BE2C (cell line): ENCODE data around the gene SLC35D2.
"Not testable (repeated sequence)": the region's sequence is repeated elsewhere in the genome, so short reads cannot be mapped to it uniquely, and the experiment has no call there.

Experiments
- DNase-seq: peaks from one replicate; pipeline ENCODE4 v3.0.0-alpha.2; 2020
- H3K27me3 ChIP-seq: fragments of 250-450 bp; sonication (Bioruptor Pico); 2 replicates; pipeline ENCODE4 v1.5.1; 2020; ENCODE audit warnings: mild to moderate bottlenecking
- H3K36me3 ChIP-seq: fragments of 250-450 bp; sonication (Bioruptor Pico); 2 replicates; pipeline ENCODE4 v1.5.1; 2020; ENCODE audit warnings: mild to moderate bottlenecking
- H3K4me1 ChIP-seq: fragments of 250-450 bp; sonication (Bioruptor Pico); 2 replicates; pipeline ENCODE4 v1.5.1; 2020
- H3K4me3 ChIP-seq: 2 replicates; pipeline ENCODE4 v1.5.1; 2011; ENCODE audit warnings: low read depth, low read length
- H3K9me3 ChIP-seq: fragments of 250-450 bp; sonication (Bioruptor Pico); 2 replicates; pipeline ENCODE4 v1.5.1; 2020
- TF ChIP-seq, protein P1 (sequence below): IDR thresholded peaks from 2 replicates; pipeline ENCODE4 v1.5.1; 2012; ENCODE audit warnings: mild to moderate bottlenecking, low read depth, low read length

The SLC35D2 gene

GRCh38 chr9:96376891-96377874 lies 6.3 kb downstream of the SLC35D2 start:
- TF ChIP-seq, protein P1, sequence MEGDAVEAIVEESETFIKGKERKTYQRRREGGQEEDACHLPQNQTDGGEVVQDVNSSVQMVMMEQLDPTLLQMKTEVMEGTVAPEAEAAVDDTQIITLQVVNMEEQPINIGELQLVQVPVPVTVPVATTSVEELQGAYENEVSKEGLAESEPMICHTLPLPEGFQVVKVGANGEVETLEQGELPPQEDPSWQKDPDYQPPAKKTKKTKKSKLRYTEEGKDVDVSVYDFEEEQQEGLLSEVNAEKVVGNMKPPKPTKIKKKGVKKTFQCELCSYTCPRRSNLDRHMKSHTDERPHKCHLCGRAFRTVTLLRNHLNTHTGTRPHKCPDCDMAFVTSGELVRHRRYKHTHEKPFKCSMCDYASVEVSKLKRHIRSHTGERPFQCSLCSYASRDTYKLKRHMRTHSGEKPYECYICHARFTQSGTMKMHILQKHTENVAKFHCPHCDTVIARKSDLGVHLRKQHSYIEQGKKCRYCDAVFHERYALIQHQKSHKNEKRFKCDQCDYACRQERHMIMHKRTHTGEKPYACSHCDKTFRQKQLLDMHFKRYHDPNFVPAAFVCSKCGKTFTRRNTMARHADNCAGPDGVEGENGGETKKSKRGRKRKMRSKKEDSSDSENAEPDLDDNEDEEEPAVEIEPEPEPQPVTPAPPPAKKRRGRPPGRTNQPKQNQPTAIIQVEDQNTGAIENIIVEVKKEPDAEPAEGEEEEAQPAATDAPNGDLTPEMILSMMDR = no peak
- H3K36me3 ChIP-seq = no peaks in the 10 kb centered on the region
- no peaks in the 10 kb centered on the region for H3K9me3 ChIP-seq
- no peaks in the 10 kb centered on the region for H3K4me1 ChIP-seq
- H3K27me3 ChIP-seq = no peaks in the 10 kb centered on the region
- no peak overlapping the region for H3K4me3 ChIP-seq
- no peak for DNase-seq

DNA sequence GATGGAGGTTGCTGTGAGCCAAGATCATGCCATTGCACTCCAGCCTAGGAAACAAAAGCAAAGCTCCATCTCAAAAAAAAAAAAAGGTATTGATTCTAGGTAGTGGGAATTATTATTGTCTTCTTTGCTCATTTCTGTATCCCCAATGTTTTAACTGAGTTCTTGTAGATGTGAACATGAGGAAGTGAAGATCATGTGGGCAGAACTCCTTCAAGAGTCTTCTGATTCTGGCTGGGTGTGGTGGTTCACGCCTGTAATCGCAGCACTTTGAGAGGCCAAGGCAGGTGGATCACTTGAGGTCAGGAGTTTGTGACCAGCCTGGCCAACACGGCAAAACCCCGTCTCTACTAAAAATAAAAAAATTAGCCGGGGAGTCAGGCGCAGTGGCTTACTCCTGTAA lies 8.0 kb downstream of the SLC35D2 start:
- not testable (repeated sequence) for H3K36me3 ChIP-seq, H3K9me3 ChIP-seq, H3K4me1 ChIP-seq, H3K4me3 ChIP-seq, H3K27me3 ChIP-seq, DNase-seq

GRCh38 chr9:96367943-96368342 lies 15.6 kb downstream of the SLC35D2 start:
- Histone ChIP-seq H3K4me1 (no peaks in the 10 kb centered on the region), H3K4me3 (no peak overlapping the region), H3K27me3 (no peaks in the 10 kb centered on the region), H3K9me3 (no peaks in the 10 kb centered on the region), H3K36me3 (no peaks in the 10 kb centered on the region; the same call in 1 of the 2 replicates)
- TF ChIP-seq, protein P1 = no peak
- no peak for DNase-seq

DNA sequence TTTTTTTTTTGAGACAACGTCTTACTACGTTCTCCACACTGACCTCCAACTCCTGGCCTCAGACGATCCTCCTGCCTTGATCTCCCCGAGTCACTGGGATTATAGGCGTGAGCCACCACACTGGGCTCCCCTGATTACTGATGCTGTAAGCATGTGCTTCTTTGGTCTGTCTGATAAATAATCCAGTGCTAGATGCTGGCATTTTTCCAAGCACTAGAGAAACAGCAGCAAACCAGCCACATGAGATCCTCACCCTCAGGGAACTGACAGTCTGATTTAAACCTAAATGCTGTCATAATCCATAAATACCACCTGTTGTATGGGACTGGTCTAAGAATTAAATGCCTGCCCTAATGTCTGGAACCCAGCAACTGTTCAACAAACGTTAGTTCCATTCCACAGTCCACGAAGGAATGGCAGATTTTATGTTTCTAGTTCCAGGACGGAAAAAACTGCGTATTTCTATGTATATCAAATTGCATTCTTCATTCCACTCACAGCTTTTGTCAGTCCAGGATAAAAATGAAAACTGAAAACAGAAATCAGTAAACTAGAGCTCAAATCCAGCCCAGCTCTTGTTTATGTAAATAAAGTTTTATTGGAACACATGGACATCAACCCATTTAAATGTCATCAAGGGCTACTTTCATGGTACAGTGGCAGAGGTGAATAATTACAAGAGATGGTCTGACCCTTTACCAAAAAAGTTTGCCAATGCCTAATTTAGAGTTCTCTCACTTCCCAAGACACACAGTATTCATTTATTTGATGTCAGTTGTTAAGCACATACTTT lies 20.1 kb downstream of the SLC35D2 start:
- H3K36me3 ChIP-seq = no peaks in the 10 kb centered on the region; the same call in 1 of the 2 replicates

DNA sequence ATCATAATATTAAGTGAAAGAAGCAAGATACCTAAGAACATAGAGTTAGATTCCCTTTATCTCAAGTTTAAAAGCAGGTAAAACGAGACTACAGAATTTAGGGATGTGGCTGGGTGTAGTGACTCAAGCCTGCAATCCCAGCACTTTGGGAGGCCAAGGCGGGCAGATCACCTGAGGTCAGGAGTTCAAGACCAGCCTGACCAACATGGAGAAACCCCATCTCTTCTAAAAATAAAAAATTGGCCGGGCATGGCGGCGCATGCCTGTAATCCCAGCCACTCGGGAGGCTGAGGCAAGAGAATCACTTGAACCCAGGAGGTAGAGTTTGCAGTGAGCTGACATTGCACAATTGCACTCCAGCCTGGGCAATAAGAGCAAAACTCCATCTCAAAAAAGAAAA lies 21.4 kb downstream of the SLC35D2 start:
- not testable (repeated sequence) for H3K36me3 ChIP-seq, H3K9me3 ChIP-seq, H3K4me3 ChIP-seq, H3K4me1 ChIP-seq, DNase-seq, H3K27me3 ChIP-seq

More for the DNA sequence above, 20.1 kb downstream of the SLC35D2 start:
- Histone ChIP-seq H3K27me3 (no peaks in the 10 kb centered on the region), H3K4me3 (no peak overlapping the region), H3K4me1 (no peaks in the 10 kb centered on the region), H3K9me3 (no peaks in the 10 kb centered on the region)
- TF ChIP-seq, protein P1 = no peak
- no peak for DNase-seq

DNA sequence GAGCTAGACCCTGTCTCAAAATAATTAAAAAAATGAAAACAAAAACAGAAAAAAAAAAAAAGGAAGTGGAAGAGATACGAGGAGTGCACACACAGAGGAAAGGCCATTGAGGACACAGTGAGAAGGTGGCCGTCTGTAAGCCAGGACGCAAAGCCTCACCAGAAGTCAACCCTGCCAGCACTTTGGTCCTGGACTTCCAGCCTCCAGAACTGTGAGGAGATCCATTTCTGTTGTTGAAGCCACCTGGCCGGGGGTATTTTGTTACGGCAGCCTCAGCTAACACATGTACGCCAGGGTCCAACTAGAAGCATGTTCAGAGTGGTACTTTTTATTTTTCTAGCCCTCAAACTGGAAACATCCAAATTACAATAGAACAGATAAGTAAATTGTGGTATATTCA lies 21.8 kb downstream of the SLC35D2 start:
- H3K4me3 ChIP-seq = no peak overlapping the region
- TF ChIP-seq, protein P1 = no peak
- H3K4me1 ChIP-seq = no peaks in the 10 kb centered on the region

More for the DNA sequence above, 21.8 kb downstream of the SLC35D2 start:
- H3K27me3 ChIP-seq = no peaks in the 10 kb centered on the region
- no peak for DNase-seq
- H3K9me3 ChIP-seq = no peaks in the 10 kb centered on the region
- no peaks in the 10 kb centered on the region; the same call in 1 of the 2 replicates for H3K36me3 ChIP-seq
